ENCODE measurements around the gene FADS2.

FADS2 gene

GRCh38 chr11:61890529-61891330 is 62.6 kb downstream of the FADS2 start:
- no peak for DNase-seq

GRCh38 chr11:61891331-61892084 is 63.4 kb downstream of the FADS2 start, which contains the start of gene FADS3:
Gene FADS3, minus strand, starts transcription at chr11:61891545. Its CDS starts 164 bp downstream, at chr11:61891381.
- peak; percentile 28 to 40 for DNase-seq

GRCh38 chr11:61892085-61892370 is 63.9 kb downstream of the FADS2 start:
- peak in 1 of 2 donors; percentile 9 for DNase-seq

GRCh38 chr11:61893981-61894380 is 65.9 kb downstream of the FADS2 start:
- no peak for DNase-seq

- DNase-seq = no peak
These were observed 67.1 kb downstream of the FADS2 start for GRCh38 chr11:61895046-61895717.

- DNase-seq = no peak
These were observed 67.6 kb downstream of the FADS2 start for GRCh38 chr11:61895718-61896059.

- no peak for DNase-seq
These were observed 68.7 kb downstream of the FADS2 start for GRCh38 chr11:61896665-61897386.

GRCh38 chr11:61897387-61898246 is 69.5 kb downstream of the FADS2 start:
- DNase-seq = peak; percentile 79 to 85

- DNase-seq = no peak
These were observed 70.1 kb downstream of the FADS2 start for GRCh38 chr11:61898247-61898582.

GRCh38 chr11:61899146-61899841 is 71.2 kb downstream of the FADS2 start:
- peak; percentile 94 to 98 for DNase-seq

- DNase-seq = no peak
These were observed 72.2 kb downstream of the FADS2 start for GRCh38 chr11:61900251-61900650.

GRCh38 chr11:61901397-61901796 is 73.3 kb downstream of the FADS2 start:
- DNase-seq = no peak

- DNase-seq = no peak
These were observed 74.2 kb downstream of the FADS2 start for GRCh38 chr11:61902313-61902712.

GRCh38 chr11:61903845-61904244 is 75.7 kb downstream of the FADS2 start:
- no peak for DNase-seq

- DNase-seq = no peak
These were observed 76.5 kb downstream of the FADS2 start for GRCh38 chr11:61904539-61905048.

- DNase-seq = no peak
These were observed 77.1 kb downstream of the FADS2 start for GRCh38 chr11:61905067-61905696.

- no peak for DNase-seq
These were observed 77.9 kb downstream of the FADS2 start for GRCh38 chr11:61905801-61906521.

- DNase-seq = no peak
These were observed 78.4 kb downstream of the FADS2 start for GRCh38 chr11:61906522-61906909.

- no peak for DNase-seq
These were observed 79.2 kb downstream of the FADS2 start for GRCh38 chr11:61907282-61907681.

Measured in stimulated activated CD4-positive, alpha-beta T cell treated with anti-CD3 and anti-CD28 coated beads, Interleukin-2, amount 100 ng/mL, for 48 hours (primary cell).